Stomach (tissue), 4 donors: ENCODE results near the gene CLDN2.

Source experiments
- CTCF ChIP-seq, 7 experiments: fragments of 450-650 bp in 4 of 7; fragments of 200-600 bp in 3 of 7; sonication (generic) in 3 of 7; IDR thresholded peaks; one replicate each; pipeline ENCODE4 v1.5.1; 2016 to 2019; ENCODE audit warnings: antibody characterized with exemption in 7 of 7, control low read depth in 2 of 7, mild to moderate bottlenecking in 1 of 7
- EP300 ChIP-seq: sonication (generic); formaldehyde crosslinking; IDR thresholded peaks from one replicate; pipeline ENCODE4 v1.6.1; 2017; ENCODE audit warnings: antibody characterized with exemption
- POLR2A ChIP-seq, 4 donors: fragments of 450-650 bp; IDR thresholded peaks; one replicate each; pipeline ENCODE4 v1.6.1; 2016; ENCODE audit warnings: antibody characterized with exemption in 4 of 4, control low read depth in 2 of 4, mild to moderate bottlenecking in 1 of 4, moderate library complexity in 1 of 4

DNA sequence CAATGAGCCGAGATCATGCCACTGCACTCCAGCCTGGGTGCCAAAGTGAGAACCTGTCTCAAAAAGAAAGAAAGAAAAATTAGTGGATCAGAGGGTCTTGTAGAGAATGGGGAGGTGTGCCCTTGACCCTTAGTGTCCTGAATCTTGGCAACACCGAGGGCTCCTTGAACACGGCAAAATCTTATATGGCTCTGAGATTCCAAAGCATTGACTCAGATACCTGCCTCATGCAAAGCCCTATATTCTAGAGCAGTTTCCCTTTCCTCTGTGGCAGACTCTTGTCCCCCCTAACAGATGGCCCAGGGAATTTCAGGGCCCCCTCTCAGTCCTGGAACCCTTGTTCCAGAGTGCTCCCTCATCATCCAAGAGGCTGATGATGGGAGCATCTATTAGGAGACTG is 6.8 kb downstream of the CLDN2 start:
- no peak for TF ChIP-seq CTCF (IDR thresholded peaks at IDR 0.05)
- no peak for TF ChIP-seq POLR2A (IDR thresholded peaks at IDR 0.05)
- no peak for TF ChIP-seq EP300
